Erythroblast (primary cell): ENCODE results near the gene AFAP1L1.

Experiments
- GATA1 ChIP-seq: IDR thresholded peaks from 2 replicates; pipeline ENCODE4 v1.6.1; 2011; ENCODE audit warnings: low read depth, mild to moderate bottlenecking, control low read depth, low read length, moderate library complexity
- POLR2A ChIP-seq: IDR thresholded peaks from 2 replicates; pipeline ENCODE4 v1.6.1; 2011; ENCODE audit warnings: mild to moderate bottlenecking, low read length

DNA sequence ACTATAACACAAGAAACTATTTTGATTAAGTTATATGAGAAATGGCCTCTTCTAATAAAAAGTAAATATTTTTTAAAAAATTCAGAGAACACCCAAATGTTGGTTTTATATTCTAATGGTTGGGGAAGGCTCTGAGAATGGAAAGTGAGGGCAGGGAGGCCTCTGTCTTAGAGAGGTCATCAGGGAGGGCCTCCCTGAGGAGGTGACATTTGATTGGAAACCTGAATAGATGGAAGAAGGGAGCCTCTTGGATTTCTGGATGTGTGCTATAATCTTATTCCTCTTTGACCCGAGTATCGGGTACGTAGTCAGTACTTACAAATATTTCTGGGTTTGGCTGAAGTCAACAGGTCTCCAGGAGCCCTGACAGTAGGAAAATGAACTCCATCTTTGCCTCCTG is 47.5 kb downstream of the AFAP1L1 start:
- no peak for TF ChIP-seq POLR2A
- TF ChIP-seq GATA1: no peak
